ENCODE results near the gene SPOCK1.

SPOCK1 gene

DNA sequence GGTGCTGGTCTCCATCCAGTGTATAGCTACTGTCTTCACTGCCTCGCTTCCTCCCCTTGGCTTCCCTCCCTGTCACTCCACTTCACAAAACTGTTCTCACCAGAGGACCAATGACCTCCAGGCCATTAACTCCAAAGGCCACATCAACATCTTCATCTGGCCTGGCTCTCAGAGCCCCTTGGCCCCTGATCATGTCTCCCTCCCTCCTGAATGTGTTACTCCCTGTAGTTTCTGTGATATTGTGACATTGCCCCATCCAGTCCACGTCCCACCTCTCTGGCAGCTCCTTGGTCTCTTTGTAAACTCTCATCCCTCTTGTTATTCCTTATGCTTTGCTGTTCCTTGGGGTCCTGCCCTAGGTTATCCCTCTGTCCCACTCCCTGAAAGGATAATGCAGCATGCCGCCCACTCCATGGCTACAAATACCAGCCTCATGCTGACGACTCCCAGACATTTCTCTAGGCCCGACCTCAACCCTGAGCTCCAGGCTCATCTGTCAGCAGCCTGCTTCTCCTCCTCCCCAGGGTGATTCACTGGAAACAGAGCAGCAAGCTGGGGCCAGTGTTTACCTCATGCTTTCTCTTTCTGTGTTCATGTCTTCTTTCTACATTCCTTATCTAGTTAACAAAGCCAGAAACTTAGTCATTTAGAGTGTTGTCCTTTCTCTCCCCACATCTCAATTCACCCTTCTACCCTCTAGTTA is 312.2 kb downstream of the SPOCK1 start:
- no peak for DNase-seq

GRCh38 chr5:137185193-137185592 is 313.9 kb downstream of the SPOCK1 start:
- DNase-seq: no peak

DNA sequence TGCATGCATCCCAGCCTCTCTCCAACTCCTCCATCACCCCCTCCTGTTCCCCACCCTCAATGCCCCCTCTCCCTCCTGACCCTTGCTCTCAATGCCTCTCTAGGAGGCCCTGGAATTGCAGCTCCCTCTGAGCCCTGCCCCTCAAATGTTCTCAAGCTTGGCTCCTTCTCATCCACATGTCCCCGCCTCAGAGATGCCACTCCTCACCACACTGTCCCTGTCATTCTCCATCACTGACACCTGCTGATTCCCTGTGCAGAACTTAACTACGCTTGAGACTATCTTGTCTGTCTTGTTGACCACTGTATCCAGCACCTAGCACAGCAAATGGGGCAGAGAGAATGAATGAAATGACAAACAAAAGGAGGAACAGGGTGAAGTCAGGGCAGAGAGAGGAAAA is 314.4 kb downstream of the SPOCK1 start:
- no peak for DNase-seq

DNA sequence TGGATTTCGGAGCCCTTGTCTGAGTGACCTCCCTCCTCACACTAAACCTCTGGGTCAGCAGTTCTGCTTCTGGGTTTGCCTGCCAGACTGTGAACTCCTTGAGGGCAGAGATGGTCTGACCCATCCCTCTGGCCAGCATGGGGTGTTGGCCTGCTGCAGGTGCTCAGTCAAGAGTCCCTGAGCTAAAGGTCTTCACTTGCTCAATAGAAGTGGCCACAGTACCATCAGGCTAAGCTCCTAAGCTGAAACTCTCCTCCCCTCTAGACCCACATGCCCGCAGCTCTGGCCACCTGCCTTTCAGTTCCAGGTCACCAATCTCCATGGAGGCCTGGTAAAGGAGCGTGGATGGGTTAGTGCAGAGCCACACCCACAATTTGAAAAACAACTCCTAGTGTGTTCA is 316.6 kb downstream of the SPOCK1 start:
- DNase-seq: no peak

GRCh38 chr5:137181667-137182066 is 317.5 kb downstream of the SPOCK1 start:
- peak; percentile 89 for DNase-seq

DNA sequence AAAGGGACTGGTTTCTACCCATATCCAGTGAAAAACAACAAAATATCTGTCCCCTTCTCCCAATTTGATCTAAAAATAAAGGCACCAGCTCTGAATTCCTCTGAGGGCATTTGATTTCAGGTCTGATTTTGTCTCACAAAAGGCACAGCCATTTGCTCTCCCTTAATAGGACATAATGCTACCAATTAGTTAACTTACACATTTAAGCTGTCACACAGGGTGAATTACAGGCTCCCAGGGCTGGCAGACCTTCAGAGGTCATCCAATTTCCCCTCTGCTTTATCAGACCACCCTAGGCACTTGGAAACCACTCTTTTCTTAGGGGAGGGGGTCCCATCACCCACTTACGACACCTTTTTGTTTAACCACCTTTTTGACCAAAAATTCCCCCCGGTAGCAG is 319.9 kb downstream of the SPOCK1 start:
- no peak for DNase-seq

DNA sequence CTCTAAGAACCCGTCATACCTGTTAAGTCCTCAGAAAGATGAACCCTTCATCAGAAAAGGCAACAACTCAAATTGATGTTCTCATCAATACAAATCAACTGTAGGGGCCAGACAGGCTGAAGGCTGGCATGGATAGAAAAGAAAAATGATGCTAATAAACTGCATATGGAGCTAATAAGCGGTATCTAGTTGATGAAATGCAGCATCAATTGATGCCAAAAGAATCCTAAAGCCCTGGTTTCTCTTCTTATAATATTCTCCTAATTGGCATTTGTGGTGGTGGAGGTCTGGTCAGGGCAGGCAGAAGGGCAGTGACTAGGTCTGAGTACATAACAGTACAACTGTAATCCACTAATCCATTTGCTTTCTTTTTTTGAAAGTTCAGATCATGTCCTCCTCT is 322.5 kb downstream of the SPOCK1 start:
- DNase-seq: no peak

DNA sequence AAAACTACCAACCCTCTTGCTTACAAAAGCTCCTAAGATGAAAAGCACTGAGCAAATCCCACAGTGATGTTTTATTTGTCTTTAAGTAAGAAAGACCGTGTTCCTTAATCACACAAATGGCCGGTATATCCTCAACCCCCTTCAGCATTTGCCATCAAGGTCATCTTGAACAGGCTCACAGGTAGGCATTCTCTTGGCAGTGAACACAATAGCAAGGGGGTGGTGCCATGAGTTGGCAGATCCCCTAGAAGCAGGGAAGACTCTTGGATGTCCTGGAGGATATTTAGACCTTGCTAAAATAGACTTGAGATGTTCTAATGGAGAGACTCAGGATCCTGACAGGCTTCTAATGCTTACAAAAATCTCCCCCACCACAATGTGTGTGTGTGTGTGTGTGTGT is 323.0 kb downstream of the SPOCK1 start:
- no peak for DNase-seq

- no peak for DNase-seq
These were observed 324.9 kb downstream of the SPOCK1 start for GRCh38 chr5:137174196-137174595.

DNA sequence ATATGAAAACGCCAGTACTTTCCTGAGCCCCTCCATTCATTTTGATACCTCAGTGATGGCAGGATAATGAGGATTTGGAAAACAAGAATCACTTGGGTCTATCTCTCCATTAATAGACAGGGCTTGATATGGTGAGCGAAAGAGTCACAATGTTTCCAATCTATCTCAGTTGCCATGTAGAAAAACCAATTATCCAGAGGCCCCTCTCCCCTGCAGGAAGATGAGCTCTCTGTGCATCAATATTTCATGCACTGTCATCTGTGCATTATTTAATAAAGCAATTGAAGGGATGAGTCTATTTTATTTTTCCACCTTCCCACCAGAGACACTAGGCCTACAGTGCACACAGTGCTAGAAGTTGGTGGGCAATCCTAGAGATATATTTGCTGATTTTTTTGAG is 326.9 kb downstream of the SPOCK1 start:
- DNase-seq: no peak

GRCh38 chr5:137167187-137167586 is 331.9 kb downstream of the SPOCK1 start:
- no peak for DNase-seq

GRCh38 chr5:137164961-137165360 is 334.2 kb downstream of the SPOCK1 start:
- no peak for DNase-seq

DNA sequence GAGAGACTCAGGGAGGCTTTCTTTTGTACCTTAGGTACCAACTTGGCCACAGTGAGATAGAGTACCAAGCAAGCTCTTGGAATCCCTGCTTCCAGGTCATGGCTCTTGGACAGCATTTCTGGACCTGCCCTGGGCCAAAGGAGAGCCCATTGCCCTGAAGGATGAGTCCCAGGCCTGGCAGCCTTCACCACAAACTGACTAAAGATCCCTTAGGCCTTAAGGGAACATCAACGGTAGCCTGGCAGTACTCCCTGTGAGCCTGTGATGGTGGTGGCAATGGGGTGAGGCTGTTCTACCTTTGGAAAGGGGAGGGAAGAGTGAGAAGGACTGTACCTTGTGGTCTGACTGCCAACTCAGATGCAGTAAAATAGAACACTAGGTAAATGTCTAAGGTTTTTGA is 334.6 kb downstream of the SPOCK1 start:
- no peak for DNase-seq

DNA sequence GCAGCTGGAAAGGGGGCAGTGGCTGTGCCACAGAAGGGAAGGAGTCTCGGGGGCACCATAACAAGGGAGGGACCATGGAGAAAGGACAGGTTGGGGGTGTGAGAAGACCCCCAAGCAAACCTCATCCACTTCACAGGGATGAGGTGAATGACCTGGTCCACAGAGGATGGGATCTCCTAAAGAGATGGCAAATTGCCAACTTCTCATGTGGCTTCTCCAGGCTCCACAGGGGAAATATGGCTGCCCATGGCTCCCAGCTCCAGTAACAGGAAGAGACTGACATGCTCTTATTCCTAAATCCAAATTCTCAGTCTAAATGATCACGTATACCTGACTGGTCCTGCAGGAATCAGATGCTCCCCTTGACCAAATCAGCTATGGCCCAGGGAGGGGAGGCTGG is 340.4 kb downstream of the SPOCK1 start:
- DNase-seq: no peak

- no peak for DNase-seq
These were observed 342.9 kb downstream of the SPOCK1 start for GRCh38 chr5:137156180-137156579.

DNA sequence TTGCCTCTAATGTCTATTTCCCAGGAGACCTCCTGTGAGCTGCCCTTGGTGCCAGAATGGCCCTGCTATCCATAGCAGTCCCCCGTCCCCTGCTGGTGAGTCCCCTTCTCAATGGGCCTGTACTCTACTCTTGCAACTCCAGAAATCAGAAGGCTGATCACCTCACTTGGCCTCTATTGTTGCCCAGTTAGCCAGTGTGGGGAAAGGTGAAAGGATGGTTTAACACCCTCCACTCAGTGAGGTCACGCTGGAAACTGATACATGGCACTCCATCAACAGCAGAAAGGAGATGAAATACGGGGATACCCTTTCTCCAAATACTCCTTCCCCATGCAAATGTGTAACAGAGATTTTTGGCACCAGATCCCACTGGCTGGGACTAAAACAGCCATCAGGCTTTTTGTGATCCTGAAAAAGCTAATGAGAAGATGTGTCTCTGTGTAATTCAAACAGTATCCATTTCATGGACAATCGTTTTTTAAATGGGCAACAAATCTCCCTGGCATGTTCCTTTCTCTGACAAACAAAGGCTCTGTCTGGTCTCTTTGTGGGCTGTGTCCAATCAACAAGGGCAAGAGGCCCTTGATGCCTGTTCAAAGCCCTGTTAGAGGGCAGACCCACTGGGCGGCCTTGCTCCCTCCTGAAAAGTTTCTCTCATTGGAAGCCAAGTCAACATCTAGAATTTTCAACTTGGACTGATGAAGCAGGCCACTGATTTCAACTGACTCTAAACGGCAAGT is 343.7 kb downstream of the SPOCK1 start:
- DNase-seq: no peak

DNA sequence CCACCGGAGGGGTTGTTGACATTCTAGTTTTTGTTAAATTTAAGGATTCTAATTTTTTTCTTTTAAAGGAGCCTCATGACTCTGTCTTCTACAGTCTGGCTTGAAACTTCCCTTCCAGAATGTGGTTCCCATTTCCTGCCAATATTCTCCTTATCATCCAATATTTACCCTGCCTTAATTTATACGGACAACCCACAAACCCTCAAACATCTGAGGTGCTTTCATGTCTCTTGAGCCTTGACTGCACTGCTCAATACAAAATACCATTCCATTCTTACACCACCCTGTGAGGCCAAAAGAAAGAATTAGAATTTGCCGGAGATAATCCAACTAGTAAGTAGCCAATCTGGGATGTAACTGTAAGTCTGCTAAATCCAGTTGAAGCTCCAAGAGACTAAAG is 346.5 kb downstream of the SPOCK1 start:
- DNase-seq: no peak

- DNase-seq: no peak
These were observed 350.5 kb downstream of the SPOCK1 start for GRCh38 chr5:137148655-137149054.

GRCh38 chr5:137148159-137148558 is 351.0 kb downstream of the SPOCK1 start:
- DNase-seq: peak; percentile 94

DNA sequence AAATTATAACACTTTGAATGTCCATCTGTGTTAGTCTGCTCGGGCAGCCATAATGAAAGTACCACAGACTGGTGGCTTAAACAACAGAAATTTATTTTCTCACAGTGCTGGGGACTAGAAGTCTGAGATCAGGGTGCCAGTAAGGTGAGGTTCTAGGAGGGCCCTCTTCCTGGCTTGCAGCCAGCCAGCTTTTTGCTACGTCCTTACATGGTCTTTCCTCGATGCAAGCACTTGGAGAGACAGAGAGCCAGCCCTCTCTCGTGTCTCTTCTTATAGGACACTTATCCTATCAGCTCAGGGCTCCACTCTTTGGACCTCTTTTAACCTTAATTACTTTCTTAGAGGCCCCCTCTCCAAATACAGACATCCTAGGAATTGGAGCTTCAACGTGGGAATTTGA is 351.8 kb downstream of the SPOCK1 start:
- peak; percentile 17 for DNase-seq

- DNase-seq: peak; percentile 62
These were observed 352.7 kb downstream of the SPOCK1 start for GRCh38 chr5:137146402-137146890.

GRCh38 chr5:137145721-137146120 is 353.4 kb downstream of the SPOCK1 start:
- no peak for DNase-seq

DNA sequence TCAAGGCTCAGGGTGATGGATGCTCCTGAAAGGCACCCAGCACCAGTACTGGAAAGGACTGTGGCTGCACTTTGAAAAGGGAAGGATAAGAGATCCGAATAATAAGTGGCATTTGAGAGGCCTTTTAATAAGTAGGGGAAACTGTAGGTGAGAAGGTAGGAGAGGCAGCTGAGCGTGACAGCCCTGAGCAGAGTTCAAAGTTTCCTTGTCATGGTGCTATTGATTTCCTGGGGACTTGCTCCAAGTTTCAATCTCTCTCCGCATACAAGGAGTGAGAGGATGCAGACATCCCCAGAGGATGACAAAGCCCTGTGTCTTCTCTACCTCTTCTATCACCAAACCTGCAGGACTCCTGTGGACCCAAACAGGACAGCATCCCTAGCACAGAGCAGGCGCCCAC is 354.5 kb downstream of the SPOCK1 start:
- peak; percentile 54 for DNase-seq

DNA sequence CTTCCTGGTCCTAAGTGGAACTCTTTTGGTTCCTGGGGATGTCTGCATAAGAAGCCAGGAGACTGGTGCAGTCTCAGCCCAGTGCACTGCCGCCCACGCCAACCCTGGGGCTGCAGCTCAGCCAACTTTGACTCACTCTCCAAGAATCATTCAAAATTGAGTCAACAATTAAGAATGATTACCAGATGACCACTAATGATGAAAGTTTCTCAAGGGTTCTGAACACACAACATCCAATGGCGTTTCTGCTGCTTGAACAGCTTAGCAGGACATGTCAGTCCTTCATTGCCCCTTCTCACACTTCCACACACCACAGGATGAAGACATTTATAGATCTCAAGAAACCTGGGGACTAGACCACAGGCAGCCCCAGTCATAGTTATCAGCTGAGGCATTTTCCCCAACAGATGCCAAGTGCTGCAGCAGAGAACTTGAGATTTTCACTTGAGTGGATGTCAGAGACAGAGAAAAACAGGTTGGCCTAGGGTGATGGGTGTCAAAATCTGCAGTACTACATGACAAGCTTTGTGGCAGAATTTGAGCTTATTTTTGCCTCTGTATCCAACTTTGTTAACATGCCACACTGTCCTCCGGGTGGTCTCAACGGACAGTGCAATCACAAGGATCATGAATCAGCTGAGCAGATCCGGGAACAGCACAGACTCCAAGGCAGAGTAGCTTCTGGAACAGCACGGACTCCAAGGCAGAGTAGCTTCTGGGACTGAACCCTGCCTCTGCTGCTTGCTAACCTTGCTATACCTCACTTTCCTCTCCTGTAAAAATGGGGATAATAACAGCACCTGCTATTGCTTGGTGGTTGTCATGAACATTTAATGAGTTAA is 356.1 kb downstream of the SPOCK1 start:
- no peak for DNase-seq
